Stimulated activated CD4-positive, alpha-beta T cell treated with anti-CD3 and anti-CD28 coated beads, Interleukin-2, amount 100 ng/mL, for 24 hours (primary cell): ENCODE measurements around the gene GRIK4.

Source experiments
- DNase-seq, 2 donors: peaks; one replicate each; pipeline ENCODE4 v3.0.0-alpha.2; 2020

GRIK4 gene

DNA sequence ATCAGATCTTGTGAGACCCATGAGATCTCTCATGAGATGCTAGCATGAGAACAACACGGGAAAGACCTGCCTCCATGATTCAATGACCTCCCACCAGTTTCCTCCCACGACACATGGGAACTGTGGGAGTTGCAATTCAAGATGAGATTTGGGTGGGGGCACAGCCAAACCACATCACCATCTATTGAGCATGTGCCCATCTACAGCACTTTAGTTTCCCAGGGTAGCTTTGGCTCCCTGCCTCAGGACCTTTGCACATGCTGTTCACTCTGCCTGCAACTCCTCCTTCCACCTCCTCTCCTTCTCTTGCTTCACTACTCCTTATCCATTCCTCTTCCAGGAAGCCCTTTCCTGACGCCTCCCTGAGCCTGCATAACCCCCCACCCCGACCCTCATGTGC, 17.2 kb downstream of the GRIK4 start:
- DNase-seq, result no peak

- no peak for DNase-seq
These were observed 17.7 kb downstream of the GRIK4 start for GRCh38 chr11:120529214-120529613.

DNA sequence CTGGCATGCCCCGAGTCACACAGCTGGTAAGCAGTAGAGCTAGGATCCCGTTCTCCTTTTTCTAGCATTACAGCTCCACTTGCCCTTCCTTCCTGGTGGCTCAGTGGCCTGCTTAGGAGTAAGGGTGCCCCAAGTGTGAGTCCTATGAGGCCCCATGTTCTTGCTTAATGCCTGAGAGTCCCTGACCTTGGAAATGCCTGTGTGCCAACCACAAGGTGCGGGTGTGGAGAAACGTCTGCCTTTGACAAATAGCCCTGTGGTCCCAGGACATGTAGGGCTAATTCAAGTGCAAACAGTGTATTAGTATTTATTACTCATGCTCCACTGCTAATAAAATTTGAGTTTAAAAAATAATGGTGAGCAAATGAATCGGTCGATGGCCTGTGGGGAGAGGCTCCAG, 18.4 kb downstream of the GRIK4 start:
- no peak for DNase-seq

DNA sequence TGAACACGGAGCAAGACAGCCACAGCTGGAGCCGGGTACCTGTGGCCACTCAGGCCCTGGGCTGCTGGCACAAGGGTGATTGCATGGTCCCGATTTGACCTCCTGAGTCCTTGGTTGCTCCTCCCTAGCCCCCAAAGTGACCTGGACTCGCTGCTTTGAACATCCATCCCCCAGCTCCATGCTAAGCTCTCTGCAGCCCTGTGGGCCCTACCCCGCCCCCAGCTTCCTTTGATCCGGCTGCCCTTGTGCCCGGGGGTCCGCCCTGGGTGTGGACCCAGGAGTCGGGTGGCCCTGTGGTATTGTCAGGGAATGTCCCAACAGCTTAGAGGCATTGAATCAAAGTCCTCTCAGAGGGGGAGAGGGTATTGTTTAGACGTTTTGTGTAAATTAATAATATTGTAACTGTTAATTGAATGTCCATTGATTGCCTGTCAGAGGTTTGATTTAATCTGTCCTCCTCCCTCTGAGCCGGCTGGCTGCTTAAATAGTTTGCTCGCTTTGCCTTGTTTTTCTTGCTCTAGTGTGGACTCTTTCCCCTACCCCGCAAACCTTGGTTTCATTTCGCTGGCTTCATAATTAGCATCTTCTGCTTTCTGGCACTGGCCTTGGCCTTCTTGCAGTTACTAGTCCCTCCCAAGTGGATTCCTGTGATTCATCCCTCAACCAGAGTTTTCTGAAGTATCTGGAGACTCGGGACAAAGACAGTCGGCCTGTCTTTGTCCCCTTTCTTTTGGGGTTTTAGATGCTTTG, 20.7 kb downstream of the GRIK4 start:
- no peak for DNase-seq

DNA sequence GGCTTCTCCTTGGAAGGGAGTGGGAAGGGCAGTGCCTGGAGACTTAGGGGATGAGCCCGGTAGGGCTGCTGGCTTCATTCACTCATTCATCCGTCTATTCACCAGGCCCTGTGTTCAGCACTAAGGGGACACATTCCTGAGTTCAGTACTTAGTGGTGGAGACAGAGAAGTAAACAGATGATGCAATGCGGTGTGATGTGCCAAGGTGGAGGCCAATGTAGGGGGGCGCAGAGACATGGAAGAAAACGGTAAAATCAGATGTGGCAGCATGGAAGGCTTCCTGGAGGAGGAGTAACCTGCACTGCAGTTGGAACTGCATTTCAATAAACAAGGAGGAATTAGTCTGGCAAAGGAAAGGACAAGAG, 21.3 kb downstream of the GRIK4 start:
- DNase-seq, result no peak

- no peak for DNase-seq
These were observed 24.7 kb downstream of the GRIK4 start for GRCh38 chr11:120536091-120536796.

DNA sequence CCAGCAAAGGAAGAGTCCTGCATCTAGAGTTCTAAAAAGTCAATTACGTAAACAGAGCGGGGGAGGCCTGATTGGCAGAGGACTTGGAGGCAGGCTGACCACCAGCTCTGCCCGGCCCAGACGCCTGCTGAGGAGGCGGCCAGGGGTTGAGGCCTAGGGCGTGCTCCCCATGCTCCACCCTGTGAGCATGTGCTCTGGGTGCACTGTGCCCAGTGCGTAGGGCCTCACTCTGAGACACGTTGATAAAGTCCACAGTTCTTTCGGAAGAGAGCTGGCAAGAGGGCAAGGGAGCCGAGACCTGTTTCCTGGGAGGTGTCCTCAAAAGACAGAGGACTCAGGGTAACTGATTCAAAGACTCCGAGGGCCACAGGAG, 25.2 kb downstream of the GRIK4 start:
- no peak for DNase-seq

DNA sequence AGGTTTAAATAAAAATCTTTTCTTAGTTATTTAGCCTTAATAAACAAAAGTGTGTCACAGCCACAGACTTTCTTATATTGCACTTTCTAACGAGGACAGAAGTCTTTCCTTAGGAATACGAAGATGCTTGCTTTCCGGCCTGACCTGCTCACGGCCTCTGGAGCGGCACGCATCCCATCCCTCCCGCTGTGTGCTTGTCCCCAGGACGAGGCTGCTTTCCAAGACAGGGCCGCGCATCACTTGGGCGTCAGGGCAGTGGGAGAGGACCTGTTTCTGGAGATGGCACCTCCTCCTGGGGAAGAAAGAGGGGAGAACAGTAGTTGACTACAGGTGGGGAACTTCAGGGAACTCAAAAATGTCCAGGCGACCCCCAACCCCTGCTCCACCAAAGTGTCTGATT, 26.4 kb downstream of the GRIK4 start:
- no peak for DNase-seq

DNA sequence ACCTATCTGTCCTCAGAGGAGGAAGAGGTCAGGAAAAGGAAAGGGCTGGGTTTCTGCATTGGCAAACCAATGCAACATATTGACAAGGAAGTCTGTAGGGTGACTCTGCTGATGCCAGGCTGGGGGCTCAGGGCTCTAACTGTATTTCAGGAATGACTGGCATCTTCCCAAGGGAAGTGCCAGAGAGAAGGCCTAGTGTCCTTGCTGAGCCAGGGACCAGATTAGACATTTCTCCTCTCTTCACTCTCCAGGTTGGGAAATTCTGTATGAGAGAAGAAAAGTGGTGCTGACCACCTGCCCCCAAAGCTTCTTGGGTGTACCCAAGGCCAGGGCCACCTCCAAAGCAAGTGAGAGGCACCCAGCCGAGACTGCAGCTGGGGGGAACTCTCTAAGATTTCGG, 27.2 kb downstream of the GRIK4 start:
- DNase-seq, result no peak

DNA sequence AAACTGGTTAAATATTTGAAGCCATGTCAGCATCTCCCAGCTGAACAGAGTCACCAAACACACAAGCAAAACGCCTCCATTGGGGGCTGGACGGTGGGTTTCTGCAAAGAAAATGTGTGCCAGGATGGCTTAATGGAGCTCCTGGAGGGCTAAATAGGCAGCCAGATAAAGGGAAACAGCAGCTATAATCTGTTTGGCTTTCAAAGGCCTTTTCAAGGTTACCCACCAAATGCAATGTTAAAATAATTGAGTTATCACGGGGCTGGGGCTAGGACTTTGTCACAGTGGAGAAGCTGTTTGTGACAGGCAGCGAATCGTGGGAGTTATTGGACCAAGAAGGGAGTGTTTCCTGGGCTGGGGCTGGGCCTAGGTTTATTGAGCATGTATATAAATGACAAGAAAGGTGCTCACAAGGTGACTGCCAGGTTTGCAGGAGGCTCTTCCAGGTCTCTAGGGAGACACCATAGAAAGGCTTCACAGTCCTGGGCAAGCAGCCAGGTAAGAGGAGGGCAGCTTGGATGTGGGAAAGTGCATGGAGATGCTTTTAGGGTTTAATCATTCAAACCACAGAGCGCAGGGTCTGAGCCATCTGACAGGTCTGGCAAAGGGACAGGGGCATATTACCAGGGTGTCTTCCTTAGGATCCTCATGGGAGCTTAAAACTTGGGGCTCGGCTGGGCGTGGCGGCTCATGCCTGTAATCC, 28.3 kb downstream of the GRIK4 start:
- no peak for DNase-seq

GRCh38 chr11:120540744-120541465, 29.4 kb downstream of the GRIK4 start:
- DNase-seq, result no peak

DNA sequence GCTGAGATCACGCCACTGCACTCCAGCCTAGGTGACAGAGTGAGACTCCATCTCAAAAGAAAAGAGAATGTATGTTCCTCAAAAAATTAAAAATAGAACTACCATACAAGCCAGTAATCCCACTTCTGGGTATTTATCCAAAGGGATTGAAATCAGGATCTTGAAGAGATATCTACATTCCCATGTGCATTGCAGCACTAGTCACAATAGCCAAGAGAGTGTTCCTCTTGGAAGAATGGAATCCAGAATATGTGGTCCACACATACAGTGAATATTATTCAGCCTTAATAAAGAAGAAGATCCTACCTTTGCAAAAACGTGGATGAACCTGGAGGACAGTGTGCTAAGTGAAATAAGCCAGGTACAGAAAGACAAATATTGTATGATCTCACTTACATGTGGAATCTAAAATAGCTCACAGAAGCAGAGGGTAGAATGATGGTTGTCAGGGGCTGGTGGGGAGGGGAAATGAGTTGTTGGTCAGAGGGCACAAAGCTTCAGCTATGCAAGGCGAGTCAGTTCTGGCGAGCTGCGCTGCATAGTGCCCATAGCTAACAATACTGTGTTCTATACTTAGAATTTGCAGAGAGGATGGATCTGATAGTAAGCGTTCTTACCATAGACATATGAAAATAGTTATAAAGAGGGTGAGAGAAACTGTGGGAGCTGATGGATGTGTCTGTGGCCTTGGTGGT, 32.1 kb downstream of the GRIK4 start:
- no peak for DNase-seq

DNA sequence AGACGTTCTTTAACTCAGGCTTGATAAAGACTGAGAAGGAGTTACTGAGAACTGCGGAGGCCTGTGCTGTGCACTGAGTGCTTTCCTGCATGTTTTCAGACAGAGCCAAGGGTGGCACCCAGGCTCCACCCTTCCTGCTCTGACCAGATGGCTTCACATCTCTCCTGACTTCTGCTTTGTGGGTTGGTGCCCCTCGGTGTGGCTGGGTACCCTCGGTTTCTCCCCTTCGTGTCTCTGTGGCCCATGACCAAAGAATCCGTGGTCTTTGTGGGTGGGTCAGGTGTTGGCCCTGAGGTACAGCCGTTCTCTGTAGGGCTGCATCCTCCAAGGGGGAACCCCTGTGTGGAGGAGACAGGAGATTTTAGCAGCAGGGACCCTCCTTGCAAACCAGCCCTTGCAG, 34.3 kb downstream of the GRIK4 start:
- DNase-seq, result no peak

- DNase-seq, result no peak
These were observed 35.0 kb downstream of the GRIK4 start for GRCh38 chr11:120546312-120547205.

GRCh38 chr11:120547316-120547715, 35.8 kb downstream of the GRIK4 start:
- DNase-seq, result no peak

DNA sequence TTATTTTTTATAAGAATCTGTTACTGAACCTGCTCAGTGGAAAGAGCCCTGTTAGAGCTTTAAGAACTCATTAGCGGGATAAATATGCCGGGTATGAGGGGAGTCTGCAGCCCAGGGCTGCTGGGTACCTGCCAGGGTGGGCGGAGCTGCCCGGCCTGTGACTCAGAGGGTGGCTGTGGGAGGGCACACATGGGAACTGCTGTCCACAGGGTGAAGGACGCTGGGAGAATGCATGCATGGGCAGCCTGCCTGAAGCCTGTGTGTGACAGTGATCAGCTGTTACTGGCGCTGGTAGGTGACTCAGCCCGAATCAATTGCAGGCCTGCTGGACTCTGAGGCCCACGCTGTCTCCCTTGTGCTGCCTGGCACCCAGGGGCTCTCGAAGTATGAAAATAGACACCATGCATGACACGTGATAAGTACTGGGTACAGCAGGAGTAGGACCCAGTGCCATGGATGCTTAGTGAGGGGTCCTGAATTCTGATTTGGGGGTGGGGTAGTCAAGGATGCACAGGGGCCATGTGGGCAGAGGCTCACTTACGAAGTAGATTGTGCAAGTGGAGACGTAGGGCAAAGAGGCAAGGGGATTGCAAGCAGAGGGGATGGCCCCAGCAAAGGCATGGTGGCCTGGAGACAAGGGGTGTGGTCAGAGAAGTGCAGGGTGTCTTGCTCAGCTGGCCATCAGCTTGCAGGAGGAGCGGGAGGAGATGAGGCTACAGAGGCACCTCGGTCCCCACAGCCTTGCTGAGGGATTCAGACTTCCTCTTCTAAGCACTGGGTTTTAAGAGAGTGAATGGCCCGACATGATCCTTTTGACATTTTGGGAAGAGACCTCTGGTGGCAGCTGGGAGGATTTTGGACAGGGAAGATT, 36.5 kb downstream of the GRIK4 start:
- DNase-seq, result no peak

- DNase-seq, result no peak
These were observed 37.2 kb downstream of the GRIK4 start for GRCh38 chr11:120548682-120549209.

GRCh38 chr11:120549346-120549745, 37.8 kb downstream of the GRIK4 start:
- DNase-seq, result no peak

DNA sequence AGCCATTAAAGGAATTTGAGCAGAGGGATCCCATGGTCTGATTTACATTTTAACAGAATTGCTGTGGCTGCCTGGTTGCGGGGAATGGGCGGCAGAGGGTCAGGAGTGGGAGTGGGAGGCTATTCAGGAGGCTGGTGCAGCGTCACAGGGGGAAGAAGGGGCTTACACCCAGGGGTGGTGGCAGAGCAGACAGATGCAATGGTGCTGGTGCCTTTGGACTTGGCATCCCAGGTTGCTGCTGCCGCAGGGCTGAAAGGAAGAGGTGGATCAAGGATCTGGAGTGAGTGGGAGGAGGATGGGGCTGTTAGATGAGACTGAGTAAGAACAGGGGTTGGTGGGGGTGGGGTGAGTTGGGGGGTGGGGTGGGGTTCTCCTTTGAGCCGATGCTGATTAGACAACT, 38.5 kb downstream of the GRIK4 start:
- DNase-seq, result no peak

GRCh38 chr11:120551191-120551590, 39.6 kb downstream of the GRIK4 start:
- no peak for DNase-seq
